SK-N-MC (cell line): ENCODE measurements around the gene GABRB3.

Experiments
- EZH2 ChIP-seq: fragments of 200-600 bp; sonication (generic); IDR thresholded peaks from one replicate; pipeline ENCODE4 v1.6.1; 2017; ENCODE audit warnings: antibody characterized with exemption
- FOXP2 ChIP-seq: optimal IDR thresholded peaks from 2 replicates; pipeline ENCODE3; 2011; ENCODE audit warnings: mild to moderate bottlenecking, moderate library complexity; ENCODE audit not compliant: insufficient read depth; ENCODE audit errors: extremely low read length, control extremely low read depth
- POLR2AphosphoS5 ChIP-seq: IDR thresholded peaks from 2 replicates; pipeline ENCODE4 v1.6.1; 2012; ENCODE audit warnings: mild to moderate bottlenecking, low read depth, low read length, borderline replicate concordance

GRCh38 chr15:26635105-26635504 is 137.8 kb downstream of the GABRB3 start:
- TF ChIP-seq POLR2AphosphoS5 (no peak), EZH2 (no peak), FOXP2 (no peak)
